ENCODE measurements around the gene RIMS1.

RIMS1 gene

GRCh38 chr6:72418495-72418894 lies 532.1 kb downstream of the RIMS1 start:
- DNase-seq, result no peak

GRCh38 chr6:72419966-72420365 lies 533.6 kb downstream of the RIMS1 start:
- DNase-seq, result no peak

GRCh38 chr6:72420409-72420808 lies 534.1 kb downstream of the RIMS1 start:
- DNase-seq, result no peak

- no peak for DNase-seq
Observed at GRCh38 chr6:72421387-72421786, 535.0 kb downstream of the RIMS1 start.

- DNase-seq, result no peak
Observed at GRCh38 chr6:72422171-72422570, 535.8 kb downstream of the RIMS1 start.

- DNase-seq, result no peak
Observed at GRCh38 chr6:72424476-72424875, 538.1 kb downstream of the RIMS1 start.

GRCh38 chr6:72425003-72425681 lies 538.8 kb downstream of the RIMS1 start:
- DNase-seq, result no peak

GRCh38 chr6:72440611-72441010 lies 554.3 kb downstream of the RIMS1 start:
- no peak for DNase-seq

GRCh38 chr6:72446430-72446829 lies 560.1 kb downstream of the RIMS1 start:
- DNase-seq, result no peak
